ENCODE data around the gene ECPAS. TPM values are rescaled to one million over a fixed set of nuclear protein-coding genes. Genes with fewer than 3 reads are reported as not detected.

ECPAS gene
- total RNA-seq, 4 donors from 2014 or later: 59.4 to 98.4 (median 86.3) TPM

GRCh38 chr9:111443454-111443853 lies 40.7 kb downstream of the ECPAS start:
- Histone ChIP-seq H3K27me3 (no peaks in the 10 kb centered on the region), H3K27ac (no peak overlapping the region), H3K36me3 (peaks cover 44% of the 10 kb centered on the region), H3K9me3 (no peaks in the 10 kb centered on the region), H3K4me1 (no peaks in the 10 kb centered on the region), H3K4me3 (no peak overlapping the region)
- 85% methylated on average over 4 of the region's 4 CpGs for WGBS
- no peak for DNase-seq (ENCODE audit: low spot score in 2 of 2)
- TF ChIP-seq POLR2A (IDR thresholded peaks at IDR 0.05): no peak
- TF ChIP-seq POLR2AphosphoS5 (IDR thresholded peaks at IDR 0.05): no peak
- TF ChIP-seq CTCF (IDR thresholded peaks at IDR 0.05): no peak
- TF ChIP-seq EP300 (IDR thresholded peaks at IDR 0.05): no peak

- H3K36me3 ChIP-seq: peaks cover 51% of the 10 kb centered on the region
- TF ChIP-seq EP300 (IDR thresholded peaks at IDR 0.05): no peak
- no peak for TF ChIP-seq POLR2A (IDR thresholded peaks at IDR 0.05)
- no peak for TF ChIP-seq CTCF (IDR thresholded peaks at IDR 0.05)
- no peak for TF ChIP-seq POLR2AphosphoS5 (IDR thresholded peaks at IDR 0.05)
Measured at GRCh38 chr9:111442360-111443027, 41.7 kb downstream of the ECPAS start.

GRCh38 chr9:111440226-111440625 lies 44.0 kb downstream of the ECPAS start:
- H3K36me3 ChIP-seq: peaks cover 61% of the 10 kb centered on the region
- 98% methylated on average over 3 of the region's 3 CpGs for WGBS

More at GRCh38 chr9:111442360-111443027, 41.7 kb downstream of the ECPAS start:
- no peak for DNase-seq (ENCODE audit: low spot score in 2 of 2)
- H3K4me1 ChIP-seq: no peaks in the 10 kb centered on the region
- WGBS: 87% methylated on average over 4 of the region's 4 CpGs
- H3K27ac ChIP-seq: no peak overlapping the region
- no peaks in the 10 kb centered on the region for H3K27me3 ChIP-seq
- no peaks in the 10 kb centered on the region for H3K9me3 ChIP-seq
- H3K4me3 ChIP-seq: no peak overlapping the region

GRCh38 chr9:111438541-111439235 lies 45.5 kb downstream of the ECPAS start:
- Histone ChIP-seq H3K36me3 (peaks cover 59% of the 10 kb centered on the region), H3K9me3 (no peaks in the 10 kb centered on the region), H3K27me3 (no peaks in the 10 kb centered on the region), H3K27ac (no peak overlapping the region), H3K4me1 (peaks cover 7% of the 10 kb centered on the region), H3K4me3 (no peak overlapping the region)
- 78% methylated on average over 6 of the region's 6 CpGs for WGBS
- TF ChIP-seq CTCF (IDR thresholded peaks at IDR 0.05) (no peak), EP300 (IDR thresholded peaks at IDR 0.05) (no peak), POLR2A (IDR thresholded peaks at IDR 0.05) (no peak), POLR2AphosphoS5 (IDR thresholded peaks at IDR 0.05) (no peak)
- DNase-seq (ENCODE audit: low spot score in 2 of 2): no peak

More at GRCh38 chr9:111440226-111440625, 44.0 kb downstream of the ECPAS start:
- Histone ChIP-seq H3K27ac (no peak overlapping the region), H3K27me3 (no peaks in the 10 kb centered on the region), H3K4me3 (no peak overlapping the region), H3K4me1 (peaks cover 7% of the 10 kb centered on the region), H3K9me3 (no peaks in the 10 kb centered on the region)
- DNase-seq (ENCODE audit: low spot score in 2 of 2): no peak
- TF ChIP-seq CTCF (IDR thresholded peaks at IDR 0.05) (no peak), POLR2A (IDR thresholded peaks at IDR 0.05) (no peak), EP300 (IDR thresholded peaks at IDR 0.05) (no peak), POLR2AphosphoS5 (IDR thresholded peaks at IDR 0.05) (no peak)

DNA sequence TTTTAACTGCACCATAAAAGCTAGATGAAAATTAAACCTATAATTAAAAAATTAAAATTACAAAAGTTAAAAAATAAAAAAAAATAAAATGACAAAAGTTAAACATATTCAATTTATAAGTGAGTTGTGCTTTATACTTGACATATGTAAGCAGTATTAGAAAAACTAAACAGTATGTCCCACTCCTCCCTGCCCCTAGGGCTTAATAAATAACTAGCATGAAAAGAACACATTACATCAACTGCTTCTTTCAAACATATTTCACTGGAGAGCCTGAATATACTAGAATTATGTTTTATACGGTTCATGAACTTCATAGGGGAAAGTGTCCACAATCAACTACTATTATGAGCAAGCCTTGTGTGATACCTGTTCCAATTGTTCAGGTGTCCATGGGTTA lies 47.6 kb downstream of the ECPAS start:
- no peaks in the 10 kb centered on the region for H3K27me3 ChIP-seq
- H3K4me1 ChIP-seq: peaks cover 7% of the 10 kb centered on the region
- no peak overlapping the region for H3K4me3 ChIP-seq
- WGBS: 45% methylated on average over 1 of the region's 1 CpG
- no peak for DNase-seq (ENCODE audit: low spot score in 2 of 2)
- TF ChIP-seq CTCF (IDR thresholded peaks at IDR 0.05) (no peak), POLR2AphosphoS5 (IDR thresholded peaks at IDR 0.05) (no peak), POLR2A (IDR thresholded peaks at IDR 0.05) (no peak), EP300 (IDR thresholded peaks at IDR 0.05) (no peak)
- peaks cover 69% of the 10 kb centered on the region for H3K36me3 ChIP-seq
- H3K27ac ChIP-seq: no peak overlapping the region
- no peaks in the 10 kb centered on the region for H3K9me3 ChIP-seq

All from suprapubic skin (tissue), 4 donors.